H9 (cell line): ENCODE results near the gene STAMBPL1. TPM values are rescaled to one million over a fixed set of nuclear protein-coding genes. Genes with fewer than 3 reads are reported as not detected.

Source experiments
- DNase-seq: peaks from one replicate; pipeline ENCODE4 v3.0.0-alpha.2; 2017
- H2AFZ ChIP-seq: one replicate; pipeline ENCODE4 v1.6.1; 2013; ENCODE audit warnings: mild to moderate bottlenecking, low read length, control low read depth, moderate library complexity
- H2AK5ac ChIP-seq: 2 replicates; pipeline ENCODE4 v1.6.1; 2013; ENCODE audit warnings: low read length, control low read depth, mixed read lengths; ENCODE audit not compliant: insufficient read length
- H2BK120ac ChIP-seq: one replicate; pipeline ENCODE4 v1.6.1; 2013; ENCODE audit warnings: low read depth, mild to moderate bottlenecking, low read length, control low read depth, inconsistent platforms; ENCODE audit not compliant: poor library complexity, severe bottlenecking
- H2BK12ac ChIP-seq: 2 replicates; pipeline ENCODE4 v1.6.1; 2013; ENCODE audit warnings: low read length, control low read depth, mixed read lengths, low read depth; ENCODE audit not compliant: insufficient read length
- H2BK15ac ChIP-seq: 2 replicates; pipeline ENCODE4 v1.6.1; 2013; ENCODE audit warnings: low read depth, low read length, control low read depth
- H2BK20ac ChIP-seq: one replicate; pipeline ENCODE4 v1.6.1; 2013; ENCODE audit warnings: low read depth, mild to moderate bottlenecking, low read length, control low read depth, inconsistent platforms; ENCODE audit not compliant: poor library complexity, severe bottlenecking
- H2BK5ac ChIP-seq: 2 replicates; pipeline ENCODE4 v1.6.1; 2013; ENCODE audit warnings: low read length, control low read depth, mixed read lengths; ENCODE audit not compliant: insufficient read length
- H3K14ac ChIP-seq: 2 replicates; pipeline ENCODE4 v1.6.1; 2013; ENCODE audit warnings: low read length, control low read depth; ENCODE audit not compliant: insufficient read depth
- H3K18ac ChIP-seq: 2 replicates; pipeline ENCODE4 v1.6.1; 2013; ENCODE audit warnings: low read depth, mild to moderate bottlenecking, mixed read lengths, low read length, control low read depth; ENCODE audit not compliant: insufficient read length
- H3K23ac ChIP-seq: 2 replicates; pipeline ENCODE4 v1.6.1; 2013; ENCODE audit warnings: low read length, control low read depth, mixed read lengths, low read depth; ENCODE audit not compliant: insufficient read length
- H3K23me2 ChIP-seq: 2 replicates; pipeline ENCODE4 v1.6.1; 2013; ENCODE audit warnings: low read depth, mild to moderate bottlenecking, mixed read lengths, low read length, control low read depth; ENCODE audit not compliant: insufficient read length, poor library complexity, severe bottlenecking
- H3K27ac ChIP-seq: 2 replicates; pipeline ENCODE4 v1.5.1; 2013; ENCODE audit warnings: low read length, control low read depth, mixed read lengths, low read depth; ENCODE audit not compliant: insufficient read length
- H3K27me3 ChIP-seq: 2 replicates; pipeline ENCODE4 v1.6.1; 2013; ENCODE audit warnings: low read length, control low read depth, inconsistent platforms; ENCODE audit not compliant: insufficient read depth
- H3K4ac ChIP-seq: 2 replicates; pipeline ENCODE4 v1.6.1; 2013; ENCODE audit warnings: low read depth, mild to moderate bottlenecking, control low read depth, inconsistent platforms, low read length, moderate library complexity
- H3K4me1 ChIP-seq: 2 replicates; pipeline ENCODE4 v1.6.1; 2013; ENCODE audit warnings: low read length, control low read depth, inconsistent platforms; ENCODE audit not compliant: insufficient read depth
- H3K4me2 ChIP-seq: 2 replicates; pipeline ENCODE4 v1.6.1; 2013; ENCODE audit warnings: low read length, control low read depth, mixed read lengths; ENCODE audit not compliant: insufficient read length, insufficient read depth
- H3K56ac ChIP-seq: 2 replicates; pipeline ENCODE4 v1.6.1; 2013; ENCODE audit warnings: low read depth, mild to moderate bottlenecking, mixed read lengths, low read length, control low read depth; ENCODE audit not compliant: insufficient read length
- H3K79me1 ChIP-seq: 2 replicates; pipeline ENCODE4 v1.6.1; 2013; ENCODE audit warnings: low read depth, mild to moderate bottlenecking, moderate library complexity, low read length, control low read depth, inconsistent platforms; ENCODE audit not compliant: insufficient read depth, poor library complexity, severe bottlenecking
- H3K79me2 ChIP-seq: 2 replicates; pipeline ENCODE4 v1.6.1; 2013; ENCODE audit warnings: low read length, control low read depth, inconsistent platforms; ENCODE audit not compliant: insufficient read depth
- H3K9ac ChIP-seq: 2 replicates; pipeline ENCODE4 v1.6.1; 2013; ENCODE audit warnings: low read length, control low read depth, mixed read lengths; ENCODE audit not compliant: insufficient read length; ENCODE audit errors: extremely low read depth
- H3K9me3 ChIP-seq: one replicate; pipeline ENCODE4 v1.6.1; 2013; ENCODE audit warnings: low read depth, low read length, inconsistent platforms; ENCODE audit not compliant: control insufficient read depth
- H3T11ph ChIP-seq: one replicate; pipeline ENCODE4 v1.6.1; 2013; ENCODE audit warnings: mild to moderate bottlenecking, low read length, control low read depth, inconsistent platforms
- H4K20me1 ChIP-seq: one replicate; pipeline ENCODE4 v1.6.1; 2013; ENCODE audit not compliant: control insufficient read depth, insufficient read length, insufficient read depth
- H4K5ac ChIP-seq: 2 replicates; pipeline ENCODE4 v1.6.1; 2013; ENCODE audit warnings: low read depth, mild to moderate bottlenecking, mixed read lengths, low read length, control low read depth; ENCODE audit not compliant: insufficient read length
- H4K8ac ChIP-seq: replicated peaks from 2 replicates; pipeline ENCODE4 v1.6.1; 2013; ENCODE audit warnings: low read length, control low read depth, mixed read lengths, low read depth; ENCODE audit not compliant: insufficient read length
- H4K91ac ChIP-seq: 2 replicates; pipeline ENCODE4 v1.6.1; 2013; ENCODE audit warnings: low read depth, mild to moderate bottlenecking, moderate library complexity, mixed read lengths, low read length, control low read depth; ENCODE audit not compliant: insufficient read length
- H3K27ac Mint-ChIP-seq, 3 experiments: 2 replicates in 2 of 3; 3 replicates in 1 of 3; pipeline ENCODE4 v1.8.0; 2020 to 2021; ENCODE audit warnings: mixed read lengths in 3 of 3, mild to moderate bottlenecking in 1 of 3, moderate library complexity in 1 of 3
- H3K27me3 Mint-ChIP-seq: 2 replicates; pipeline ENCODE4 v1.8.0; 2021; ENCODE audit warnings: low read depth, mild to moderate bottlenecking, moderate library complexity, mixed read lengths
- H3K36me3 Mint-ChIP-seq, 3 experiments: 2 replicates in 2 of 3; 3 replicates in 1 of 3; pipeline ENCODE4 v1.8.0; 2020 to 2021; ENCODE audit warnings: low read depth in 3 of 3, mixed read lengths in 3 of 3; ENCODE audit not compliant: insufficient read depth in 1 of 3
- H3K4me1 Mint-ChIP-seq, 2 experiments: 2 replicates each; pipeline ENCODE4 v1.8.0; 2020; ENCODE audit warnings: mixed read lengths in 2 of 2
- H3K4me3 Mint-ChIP-seq, 2 experiments: 2 replicates in 1 of 2; 3 replicates in 1 of 2; pipeline ENCODE4 v1.8.0; 2020 to 2021; ENCODE audit warnings: mild to moderate bottlenecking in 2 of 2, mixed read lengths in 2 of 2, moderate library complexity in 1 of 2
- H3K9me3 Mint-ChIP-seq, 2 experiments: 2 replicates in 1 of 2; 3 replicates in 1 of 2; pipeline ENCODE4 v1.8.0; 2020; ENCODE audit warnings: mild to moderate bottlenecking in 2 of 2, mixed read lengths in 2 of 2, moderate library complexity in 1 of 2
- WGBS: extraction: QIAGEN DNeasy Blood & Tissue Kit; methylation state at CpG from one replicate; pipeline ENCODE4 v1.1.7; 2013; ENCODE audit warnings: missing lambda C conversion rate, low lambda C conversion rate, mixed read lengths; ENCODE audit not compliant: insufficient read length; ENCODE audit errors: extremely low coverage; 5-methylcytosine and 5-hydroxymethylcytosine counted together
- total RNA-seq: library from RNA; stranded (reverse); gene quantifications from 2 replicates; pipeline ENCODE4 v1.2.1, GENCODE V29; 2021
- TF ChIP-seq, protein P1 (sequence below): fragments of 200-600 bp; sonication (generic); conservative IDR thresholded peaks from 3 replicates; pipeline ENCODE4 v1.8.0; 2021; ENCODE audit warnings: antibody characterized with exemption, mild to moderate bottlenecking

The STAMBPL1 gene
- total RNA-seq, 1 experiment from 2014 or later = 3.2 TPM

- no peaks in the 10 kb centered on the region for H3K79me2 ChIP-seq
- no peaks in the 10 kb centered on the region for H3K9me3 ChIP-seq
- Mint-ChIP-seq H3K4me3 (no peak overlapping the region), H3K36me3 (no peaks in the 10 kb centered on the region), H3K27me3 (no peaks in the 10 kb centered on the region), H3K27ac (no peak overlapping the region), H3K4me1 (peaks cover 16 to 18% of the 10 kb centered on the region in 2 experiments), H3K9me3 (no peaks in the 10 kb centered on the region)
- H2AK5ac ChIP-seq = no peak overlapping the region
- H3K4me2 ChIP-seq = no peak overlapping the region
- H3K23me2 ChIP-seq = no peaks in the 10 kb centered on the region
- H3K23ac ChIP-seq = no peak overlapping the region
- peaks cover 3% of the 10 kb centered on the region; the same call in 1 of the 2 replicates for H3K4me1 ChIP-seq
- no peak overlapping the region for H3K18ac ChIP-seq
- no peak overlapping the region for H3K27ac ChIP-seq
- no peak overlapping the region for H2BK15ac ChIP-seq
- no peaks in the 10 kb centered on the region for H3K79me1 ChIP-seq
- no peaks in the 10 kb centered on the region for H4K20me1 ChIP-seq
- no peak overlapping the region for H3T11ph ChIP-seq
- no peak overlapping the region for H3K56ac ChIP-seq
- H4K5ac ChIP-seq = no peak overlapping the region
- no peak for DNase-seq
- H2BK12ac ChIP-seq = no peak overlapping the region
- no peak overlapping the region for H3K9ac ChIP-seq
- no peak overlapping the region for H2BK120ac ChIP-seq
- no peak overlapping the region for H4K8ac ChIP-seq
- H2AFZ ChIP-seq = no peak overlapping the region
- no peaks in the 10 kb centered on the region for H3K27me3 ChIP-seq
- no CpG with 5 or more reads among the region's 3 CpGs for WGBS
- no peak overlapping the region for H2BK20ac ChIP-seq
- no peak overlapping the region for H4K91ac ChIP-seq
- H3K4ac ChIP-seq = no peak overlapping the region
- H2BK5ac ChIP-seq = no peak overlapping the region
- H3K14ac ChIP-seq = no peak overlapping the region
- TF ChIP-seq, protein P1, sequence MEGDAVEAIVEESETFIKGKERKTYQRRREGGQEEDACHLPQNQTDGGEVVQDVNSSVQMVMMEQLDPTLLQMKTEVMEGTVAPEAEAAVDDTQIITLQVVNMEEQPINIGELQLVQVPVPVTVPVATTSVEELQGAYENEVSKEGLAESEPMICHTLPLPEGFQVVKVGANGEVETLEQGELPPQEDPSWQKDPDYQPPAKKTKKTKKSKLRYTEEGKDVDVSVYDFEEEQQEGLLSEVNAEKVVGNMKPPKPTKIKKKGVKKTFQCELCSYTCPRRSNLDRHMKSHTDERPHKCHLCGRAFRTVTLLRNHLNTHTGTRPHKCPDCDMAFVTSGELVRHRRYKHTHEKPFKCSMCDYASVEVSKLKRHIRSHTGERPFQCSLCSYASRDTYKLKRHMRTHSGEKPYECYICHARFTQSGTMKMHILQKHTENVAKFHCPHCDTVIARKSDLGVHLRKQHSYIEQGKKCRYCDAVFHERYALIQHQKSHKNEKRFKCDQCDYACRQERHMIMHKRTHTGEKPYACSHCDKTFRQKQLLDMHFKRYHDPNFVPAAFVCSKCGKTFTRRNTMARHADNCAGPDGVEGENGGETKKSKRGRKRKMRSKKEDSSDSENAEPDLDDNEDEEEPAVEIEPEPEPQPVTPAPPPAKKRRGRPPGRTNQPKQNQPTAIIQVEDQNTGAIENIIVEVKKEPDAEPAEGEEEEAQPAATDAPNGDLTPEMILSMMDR = no peak
Observed at GRCh38 chr10:88893611-88894010, 13.6 kb downstream of the STAMBPL1 start.
